ENCODE data around the gene ASB16. TPM values are rescaled to one million over a fixed set of nuclear protein-coding genes. Genes with fewer than 3 reads are reported as not detected.

ASB16 gene
- total and polyA plus RNA-seq, 10 of the 15 experiments (the other 5 are each of a cell fraction or from before 2014, with no cell fraction given), result 0.07 to 1.1 (median 0.44) TPM; not detected in 5

DNA sequence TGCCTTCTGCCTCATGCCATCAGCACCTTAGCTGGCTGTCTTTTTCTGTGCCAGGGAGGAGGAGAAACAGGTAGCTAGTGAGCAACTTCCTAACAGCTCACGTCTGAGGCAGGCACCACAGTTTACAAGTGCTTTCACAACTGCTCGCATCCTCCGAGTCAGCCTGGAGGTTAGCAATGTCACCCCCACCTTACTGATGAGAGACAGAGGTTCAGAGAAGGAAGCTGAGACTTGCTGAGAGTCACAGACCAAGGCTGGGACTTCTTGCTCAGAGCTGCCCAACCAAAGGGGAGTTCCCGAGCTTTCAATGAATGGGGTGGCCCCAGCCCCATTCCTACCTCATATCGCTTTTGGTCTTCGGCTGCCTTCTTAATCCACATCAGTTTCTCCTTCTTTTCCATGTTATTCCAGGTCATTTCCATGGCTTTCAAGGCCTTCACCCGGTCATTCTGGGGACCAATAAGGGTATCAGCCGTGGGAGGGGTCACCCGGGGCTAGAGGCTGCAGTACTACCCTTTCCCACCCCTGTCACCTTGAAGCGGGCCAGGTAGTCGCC, 39.4 kb downstream of the ASB16 start:
- DNase-seq (ENCODE audit: low read depth, low spot score) (no peak), ATAC-seq (peak; percentile 66), FAIRE-seq (peak; percentile 56)
- POLR2A ChIA-PET, result interaction anchor here (0.7 to 2.6 kb wide), 14 partner anchors 8 to 137 kb away, joined by 3 to 16 read pairs (median 7); partner anchors contain the start of genes ATXN7L3, GRN, SLC25A39 and TMUB2
- TSS peak; percentile 14 for BruUV-seq (replicated peaks)
- Histone ChIP-seq H3K36me3 (ENCODE audit: control insufficient read depth in 2 of 2, insufficient read depth in 2 of 2, low read length in 1 of 2) (peaks cover 36 to 47% of the 10 kb centered on the region in 2 experiments; a peak in 3 of 4 replicates), H3K27me3 (replicated peaks in 1 of 2; ENCODE audit: control insufficient read depth in 2 of 2, insufficient read depth in 2 of 2, low read length in 1 of 2) (no peaks in the 10 kb centered on the region), H3K9ac (ENCODE audit: control insufficient read depth, insufficient read depth, low read length) (peak overlapping the region; percentile 73), H2AFZ (ENCODE audit: control insufficient read depth, low read depth, low read length) (peak overlapping the region; percentile 33; the same call in 1 of the 2 replicates), H3K4me3 (peak overlapping the region; percentile 54; the same call in 1 of the 2 replicates), H3K9me3 (replicated peaks; ENCODE audit: control insufficient read depth, insufficient read depth, low read length) (no peaks in the 10 kb centered on the region), H3K4me1 (ENCODE audit: control insufficient read depth, insufficient read depth, low read length) (peaks cover 19% of the 10 kb centered on the region), H3K79me2 (ENCODE audit: control insufficient read depth, insufficient read depth, low read length) (peaks cover 6% of the 10 kb centered on the region), H3K4me2 (ENCODE audit: control insufficient read depth, insufficient read depth) (peak overlapping the region; percentile 83), H4K20me1 (ENCODE audit: control insufficient read depth, insufficient read depth) (peaks cover 2% of the 10 kb centered on the region; the same call in 1 of the 2 replicates), H3K27ac (ENCODE audit: control insufficient read depth, insufficient read depth) (peak overlapping the region; percentile 82)
- in situ Hi-C loops (cut with MboI), result loop anchor here (25.0 kb wide), 1 partner anchor 302 kb away; the partner anchor contains the start of gene GPATCH8
- RAD21 ChIA-PET (ENCODE audit: unreplicated experiment), result interaction anchor here (0.6 to 3.7 kb wide), 27 partner anchors 9 to 996 kb away, joined by 3 to 46 read pairs (median 4); partner anchors contain the start of genes ATXN7L3, GRN, HROB and SLC25A39
- WGBS (ENCODE audit: insufficient coverage, insufficient replicate concordance, low lambda C conversion rate, missing lambda C conversion rate), result 7% methylated on average over 11 of the region's 11 CpGs
- CTCF ChIA-PET, result interaction anchor here (0.5 to 7.0 kb wide), 49 partner anchors 8 to 972 kb away, joined by 3 to 135 read pairs (median 4); partner anchors contain the start of genes ASB16, ATXN7L3, FAM171A2 and GRN
- SMC1A ChIA-PET (ENCODE audit: uncharacterized antibody, unreplicated experiment), result interaction anchor here (0.6 to 3.1 kb wide), 27 partner anchors 8 to 156 kb away, joined by 3 to 38 read pairs (median 5); partner anchors contain the start of genes GRN and TMUB2
- intact Hi-C loops (cut with micrococcal nuclease; ENCODE audit: unreplicated experiment), result loop anchor here (1.0 to 10.0 kb wide), 2 partner anchors 121 to 295 kb away; partner anchors contain the start of gene GPATCH8
- no peak for TF ChIP-seq NR2C1 (IDR thresholded peaks at IDR 0.05)
- no peak for TF ChIP-seq CHD4 (IDR thresholded peaks at IDR 0.05)
- TF ChIP-seq POLR2AphosphoS5 (IDR thresholded peaks at IDR 0.05; ENCODE audit: low read length), result peak; percentile 20; the same call in 1 of the 2 replicates
- peak; percentile 90 for TF ChIP-seq HDGF (IDR thresholded peaks at IDR 0.05)
- no peak for TF ChIP-seq NFYB (IDR thresholded peaks at IDR 0.05; ENCODE audit: insufficient read depth, low read depth, low read length)
- TF ChIP-seq, protein P1, sequence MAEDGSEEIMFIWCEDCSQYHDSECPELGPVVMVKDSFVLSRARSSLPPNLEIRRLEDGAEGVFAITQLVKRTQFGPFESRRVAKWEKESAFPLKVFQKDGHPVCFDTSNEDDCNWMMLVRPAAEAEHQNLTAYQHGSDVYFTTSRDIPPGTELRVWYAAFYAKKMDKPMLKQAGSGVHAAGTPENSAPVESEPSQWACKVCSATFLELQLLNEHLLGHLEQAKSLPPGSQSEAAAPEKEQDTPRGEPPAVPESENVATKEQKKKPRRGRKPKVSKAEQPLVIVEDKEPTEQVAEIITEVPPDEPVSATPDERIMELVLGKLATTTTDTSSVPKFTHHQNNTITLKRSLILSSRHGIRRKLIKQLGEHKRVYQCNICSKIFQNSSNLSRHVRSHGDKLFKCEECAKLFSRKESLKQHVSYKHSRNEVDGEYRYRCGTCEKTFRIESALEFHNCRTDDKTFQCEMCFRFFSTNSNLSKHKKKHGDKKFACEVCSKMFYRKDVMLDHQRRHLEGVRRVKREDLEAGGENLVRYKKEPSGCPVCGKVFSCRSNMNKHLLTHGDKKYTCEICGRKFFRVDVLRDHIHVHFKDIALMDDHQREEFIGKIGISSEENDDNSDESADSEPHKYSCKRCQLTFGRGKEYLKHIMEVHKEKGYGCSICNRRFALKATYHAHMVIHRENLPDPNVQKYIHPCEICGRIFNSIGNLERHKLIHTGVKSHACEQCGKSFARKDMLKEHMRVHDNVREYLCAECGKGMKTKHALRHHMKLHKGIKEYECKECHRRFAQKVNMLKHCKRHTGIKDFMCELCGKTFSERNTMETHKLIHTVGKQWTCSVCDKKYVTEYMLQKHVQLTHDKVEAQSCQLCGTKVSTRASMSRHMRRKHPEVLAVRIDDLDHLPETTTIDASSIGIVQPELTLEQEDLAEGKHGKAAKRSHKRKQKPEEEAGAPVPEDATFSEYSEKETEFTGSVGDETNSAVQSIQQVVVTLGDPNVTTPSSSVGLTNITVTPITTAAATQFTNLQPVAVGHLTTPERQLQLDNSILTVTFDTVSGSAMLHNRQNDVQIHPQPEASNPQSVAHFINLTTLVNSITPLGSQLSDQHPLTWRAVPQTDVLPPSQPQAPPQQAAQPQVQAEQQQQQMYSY (CRISPR knock-in tag; IDR thresholded peaks at IDR 0.05), result no peak
- TF ChIP-seq, protein P2, sequence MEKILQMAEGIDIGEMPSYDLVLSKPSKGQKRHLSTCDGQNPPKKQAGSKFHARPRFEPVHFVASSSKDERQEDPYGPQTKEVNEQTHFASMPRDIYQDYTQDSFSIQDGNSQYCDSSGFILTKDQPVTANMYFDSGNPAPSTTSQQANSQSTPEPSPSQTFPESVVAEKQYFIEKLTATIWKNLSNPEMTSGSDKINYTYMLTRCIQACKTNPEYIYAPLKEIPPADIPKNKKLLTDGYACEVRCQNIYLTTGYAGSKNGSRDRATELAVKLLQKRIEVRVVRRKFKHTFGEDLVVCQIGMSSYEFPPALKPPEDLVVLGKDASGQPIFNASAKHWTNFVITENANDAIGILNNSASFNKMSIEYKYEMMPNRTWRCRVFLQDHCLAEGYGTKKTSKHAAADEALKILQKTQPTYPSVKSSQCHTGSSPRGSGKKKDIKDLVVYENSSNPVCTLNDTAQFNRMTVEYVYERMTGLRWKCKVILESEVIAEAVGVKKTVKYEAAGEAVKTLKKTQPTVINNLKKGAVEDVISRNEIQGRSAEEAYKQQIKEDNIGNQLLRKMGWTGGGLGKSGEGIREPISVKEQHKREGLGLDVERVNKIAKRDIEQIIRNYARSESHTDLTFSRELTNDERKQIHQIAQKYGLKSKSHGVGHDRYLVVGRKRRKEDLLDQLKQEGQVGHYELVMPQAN (conservative IDR thresholded peaks at IDR 0.05), result no peak
- no peak for TF ChIP-seq SMAD5 (IDR thresholded peaks at IDR 0.05; ENCODE audit: low read depth)
- TF ChIP-seq, protein P3, sequence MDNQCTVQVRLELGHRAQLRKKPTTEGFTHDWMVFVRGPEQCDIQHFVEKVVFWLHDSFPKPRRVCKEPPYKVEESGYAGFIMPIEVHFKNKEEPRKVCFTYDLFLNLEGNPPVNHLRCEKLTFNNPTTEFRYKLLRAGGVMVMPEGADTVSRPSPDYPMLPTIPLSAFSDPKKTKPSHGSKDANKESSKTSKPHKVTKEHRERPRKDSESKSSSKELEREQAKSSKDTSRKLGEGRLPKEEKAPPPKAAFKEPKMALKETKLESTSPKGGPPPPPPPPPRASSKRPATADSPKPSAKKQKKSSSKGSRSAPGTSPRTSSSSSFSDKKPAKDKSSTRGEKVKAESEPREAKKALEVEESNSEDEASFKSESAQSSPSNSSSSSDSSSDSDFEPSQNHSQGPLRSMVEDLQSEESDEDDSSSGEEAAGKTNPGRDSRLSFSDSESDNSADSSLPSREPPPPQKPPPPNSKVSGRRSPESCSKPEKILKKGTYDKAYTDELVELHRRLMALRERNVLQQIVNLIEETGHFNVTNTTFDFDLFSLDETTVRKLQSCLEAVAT (IDR thresholded peaks at IDR 0.05), result peak; percentile 33; the same call in 1 of the 2 replicates
- peak; percentile 21; the same call in 1 of the 2 replicates for TF ChIP-seq RUNX3 (IDR thresholded peaks at IDR 0.05; ENCODE audit: low read length)
- TF ChIP-seq PML (IDR thresholded peaks at IDR 0.05; ENCODE audit: low read length), result peak; percentile 78
- TF ChIP-seq ZNF217 (IDR thresholded peaks at IDR 0.05), result no peak
- TF ChIP-seq, protein P4, sequence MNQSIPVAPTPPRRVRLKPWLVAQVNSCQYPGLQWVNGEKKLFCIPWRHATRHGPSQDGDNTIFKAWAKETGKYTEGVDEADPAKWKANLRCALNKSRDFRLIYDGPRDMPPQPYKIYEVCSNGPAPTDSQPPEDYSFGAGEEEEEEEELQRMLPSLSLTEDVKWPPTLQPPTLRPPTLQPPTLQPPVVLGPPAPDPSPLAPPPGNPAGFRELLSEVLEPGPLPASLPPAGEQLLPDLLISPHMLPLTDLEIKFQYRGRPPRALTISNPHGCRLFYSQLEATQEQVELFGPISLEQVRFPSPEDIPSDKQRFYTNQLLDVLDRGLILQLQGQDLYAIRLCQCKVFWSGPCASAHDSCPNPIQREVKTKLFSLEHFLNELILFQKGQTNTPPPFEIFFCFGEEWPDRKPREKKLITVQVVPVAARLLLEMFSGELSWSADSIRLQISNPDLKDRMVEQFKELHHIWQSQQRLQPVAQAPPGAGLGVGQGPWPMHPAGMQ (IDR thresholded peaks at IDR 0.05; ENCODE audit: borderline replicate concordance), result no peak
- TF ChIP-seq ZNF384 (IDR thresholded peaks at IDR 0.05; ENCODE audit: borderline replicate concordance, low read depth, low read length), result no peak
- no peak for TF ChIP-seq CHD2 (IDR thresholded peaks at IDR 0.05; ENCODE audit: borderline replicate concordance, low read depth, low read length)
